HEK293 (cell line): Measurements from ENCODE around the gene CRYBA4.
A peak's percentile ranks its signal among the peaks of the same experiment; 100 is the strongest.

Source experiments
- CTCF ChIA-PET: fragments of 350-600 bp; formaldehyde crosslinking; extraction: SDS; loops from one replicate; lab custom pipeline; 2021; ENCODE audit warnings: antibody characterized with exemption; lab: Yijun Ruan, JAX
- POLR2A ChIA-PET: fragments of 300-600 bp; formaldehyde crosslinking; extraction: SDS; loops from one replicate; lab custom pipeline; 2020; ENCODE audit warnings: antibody characterized with exemption, inconsistent platforms; lab: Yijun Ruan, JAX
- H3K27ac ChIP-seq: fragments of 200-500 bp; sonication (Bioruptor generic); 2 replicates; pipeline ENCODE4 v1.5.1; 2014; ENCODE audit warnings: low read depth, low read length, control low read depth, inconsistent platforms; ENCODE audit errors: extremely low read depth
- H3K36me3 ChIP-seq, 2 experiments: fragments of 200-500 bp in 1 of 2; sonication (Bioruptor generic) in 1 of 2; 1 replicate in 1 of 2; 2 replicates in 1 of 2; pipeline ENCODE4 v1.5.1; 2014 to 2017; ENCODE audit warnings: inconsistent platforms in 2 of 2, low read length in 2 of 2; ENCODE audit not compliant: control insufficient read depth in 2 of 2, insufficient read depth in 1 of 2
- H3K4me1 ChIP-seq: fragments of 200-500 bp; sonication (Bioruptor generic); 2 replicates; pipeline ENCODE4 v1.5.1; 2014; ENCODE audit warnings: mild to moderate bottlenecking, low read length, inconsistent platforms; ENCODE audit not compliant: control insufficient read depth, insufficient read depth
- H3K4me3 ChIP-seq: 2 replicates; pipeline ENCODE4 v1.5.1; 2011; ENCODE audit warnings: low read depth, mild to moderate bottlenecking, control low read depth, low read length, moderate library complexity
- H3K9me3 ChIP-seq: fragments of 200-500 bp; sonication (Bioruptor generic); 2 replicates; pipeline ENCODE4 v1.5.1; 2014; ENCODE audit warnings: low read depth, low read length, inconsistent platforms; ENCODE audit not compliant: control insufficient read depth, insufficient read depth
- BCL11B ChIP-seq: fragments of 450-650 bp; formaldehyde crosslinking; IDR thresholded peaks from 2 replicates; pipeline ENCODE4 v1.5.1; 2016; ENCODE audit warnings: low read depth, missing biosample characterization, missing genetic modification characterization
- ZFP69B ChIP-seq: fragments of 450-650 bp; formaldehyde crosslinking; IDR thresholded peaks from 2 replicates; pipeline ENCODE4 v1.5.1; 2016; ENCODE audit warnings: missing biosample characterization, missing genetic modification characterization
- ZNF214 ChIP-seq: fragments of 450-650 bp; formaldehyde crosslinking; IDR thresholded peaks from 2 replicates; pipeline ENCODE4 v1.5.1; 2017; ENCODE audit warnings: missing biosample characterization, mild to moderate bottlenecking, missing genetic modification characterization, borderline replicate concordance
- ZNF302 ChIP-seq: fragments of 450-650 bp; formaldehyde crosslinking; IDR thresholded peaks from 2 replicates; pipeline ENCODE4 v1.5.1; 2016; ENCODE audit warnings: missing biosample characterization, missing genetic modification characterization, low read depth
- ZNF311 ChIP-seq: fragments of 450-650 bp; formaldehyde crosslinking; IDR thresholded peaks from 2 replicates; pipeline ENCODE4 v1.5.1; 2017; ENCODE audit warnings: missing biosample characterization, missing genetic modification characterization, borderline replicate concordance
- ZNF354C ChIP-seq: fragments of 450-650 bp; formaldehyde crosslinking; IDR thresholded peaks from 2 replicates; pipeline ENCODE4 v1.5.1; 2016; ENCODE audit warnings: missing biosample characterization, missing genetic modification characterization, low read depth, borderline replicate concordance
- ZNF558 ChIP-seq: fragments of 450-650 bp; formaldehyde crosslinking; IDR thresholded peaks from 2 replicates; pipeline ENCODE4 v1.5.1; 2016; ENCODE audit warnings: missing biosample characterization, missing genetic modification characterization
- ZNF707 ChIP-seq: fragments of 450-650 bp; formaldehyde crosslinking; IDR thresholded peaks from 2 replicates; pipeline ENCODE4 v1.5.1; 2016; ENCODE audit warnings: missing biosample characterization, missing genetic modification characterization
- ZNF792 ChIP-seq: fragments of 450-650 bp; formaldehyde crosslinking; IDR thresholded peaks from 2 replicates; pipeline ENCODE4 v1.5.1; 2016; ENCODE audit warnings: missing biosample characterization, missing genetic modification characterization
- ZXDB ChIP-seq: fragments of 450-650 bp; formaldehyde crosslinking; IDR thresholded peaks from 2 replicates; pipeline ENCODE4 v1.5.1; 2016; ENCODE audit warnings: missing biosample characterization, missing genetic modification characterization
- TF ChIP-seq, protein P1 (sequence below): fragments of 450-650 bp; formaldehyde crosslinking; IDR thresholded peaks from 2 replicates; pipeline ENCODE4 v1.5.1; 2017; ENCODE audit warnings: missing biosample characterization, missing genetic modification characterization
- TF ChIP-seq, protein P2 (sequence below): fragments of 450-650 bp; formaldehyde crosslinking; IDR thresholded peaks from 2 replicates; pipeline ENCODE4 v1.5.1; 2016; ENCODE audit warnings: missing biosample characterization, missing genetic modification characterization
- TF ChIP-seq, protein P3 (sequence below): fragments of 450-650 bp; formaldehyde crosslinking; IDR thresholded peaks from 2 replicates; pipeline ENCODE4 v1.5.1; 2016; ENCODE audit warnings: missing biosample characterization, missing genetic modification characterization
- TF ChIP-seq, protein P4 (sequence below): IDR thresholded peaks from 2 replicates; pipeline ENCODE4 v1.6.1; 2011; ENCODE audit warnings: mild to moderate bottlenecking, low read depth, low read length, borderline replicate concordance
- TF ChIP-seq, protein P5 (sequence below): fragments of 450-650 bp; formaldehyde crosslinking; IDR thresholded peaks from 2 replicates; pipeline ENCODE4 v1.5.0; 2017; ENCODE audit warnings: missing biosample characterization, missing genetic modification characterization, borderline replicate concordance

CRYBA4 gene

DNA sequence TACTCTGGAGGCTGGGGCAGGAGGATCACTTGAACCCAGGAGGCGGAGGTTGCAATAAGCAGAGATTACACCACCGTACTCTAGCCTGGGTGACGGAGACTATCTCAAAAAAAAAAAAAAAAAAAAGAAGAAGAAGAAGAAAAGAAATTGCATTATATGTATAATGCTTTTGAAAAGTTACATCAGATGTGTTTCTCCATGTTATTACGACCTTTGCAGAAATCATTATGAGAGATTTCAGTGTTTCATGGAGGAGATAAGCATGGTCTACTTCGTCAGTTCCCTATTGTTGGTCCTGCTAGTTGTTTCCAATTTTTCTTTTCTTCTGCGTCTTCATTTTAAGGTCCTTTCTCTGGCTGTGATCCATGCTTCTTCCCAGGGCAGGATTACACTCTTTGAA lies 38.6 kb downstream of the CRYBA4 start (continued):
- TF ChIP-seq, protein P1, sequence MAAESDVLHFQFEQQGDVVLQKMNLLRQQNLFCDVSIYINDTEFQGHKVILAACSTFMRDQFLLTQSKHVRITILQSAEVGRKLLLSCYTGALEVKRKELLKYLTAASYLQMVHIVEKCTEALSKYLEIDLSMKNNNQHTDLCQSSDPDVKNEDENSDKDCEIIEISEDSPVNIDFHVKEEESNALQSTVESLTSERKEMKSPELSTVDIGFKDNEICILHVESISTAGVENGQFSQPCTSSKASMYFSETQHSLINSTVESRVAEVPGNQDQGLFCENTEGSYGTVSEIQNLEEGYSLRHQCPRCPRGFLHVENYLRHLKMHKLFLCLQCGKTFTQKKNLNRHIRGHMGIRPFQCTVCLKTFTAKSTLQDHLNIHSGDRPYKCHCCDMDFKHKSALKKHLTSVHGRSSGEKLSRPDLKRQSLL (tag by site-specific recombination) = no peak
- TF ChIP-seq ZNF354C (tag by site-specific recombination) (no peak), ZNF214 (tag by site-specific recombination) (no peak)

DNA sequence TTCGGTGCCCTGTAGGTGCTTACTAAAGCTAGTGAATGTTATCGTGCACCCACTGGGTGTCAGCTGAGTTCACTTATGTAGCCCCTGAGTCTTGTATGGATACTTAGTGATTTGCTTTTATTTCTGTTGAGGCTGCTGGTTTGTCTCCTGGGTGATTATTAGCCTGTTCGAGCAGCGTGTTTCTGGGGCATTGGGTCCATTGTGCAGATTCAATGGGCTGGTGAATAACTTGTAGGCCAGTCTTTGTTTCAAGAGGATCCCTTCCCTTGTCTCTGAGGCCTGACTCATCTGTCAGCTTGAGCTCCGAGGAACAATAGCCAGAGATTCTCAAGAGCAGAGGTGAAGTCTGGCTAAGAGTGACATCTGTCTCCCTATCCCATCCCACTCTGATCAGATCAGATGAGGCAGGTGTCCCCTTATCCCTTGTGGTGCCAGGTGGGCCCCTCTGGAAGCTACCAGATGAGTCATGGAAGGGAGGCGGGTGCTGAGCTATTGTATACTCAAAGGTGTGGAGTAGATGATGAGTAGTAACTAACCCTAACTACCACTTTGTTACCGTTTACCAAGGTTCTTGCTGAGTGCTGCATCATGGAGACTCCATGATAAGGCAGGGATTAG lies 39.3 kb downstream of the CRYBA4 start:
- no peak overlapping the region for H3K27ac ChIP-seq
- no peaks in the 10 kb centered on the region for H3K36me3 ChIP-seq
- CTCF ChIA-PET = interaction anchor here (0.6 to 7.2 kb wide), 6 partner anchors 11 to 1897 kb away, joined by 3 to 61 read pairs (median 4); no protein-coding TSS in a partner anchor
- H3K4me3 ChIP-seq = no peak overlapping the region
- TF ChIP-seq ZNF558 (tag by site-specific recombination) = no peak
- peak; percentile 66; the same call in 1 of the 2 replicates for TF ChIP-seq ZFP69B (tag by site-specific recombination)
- TF ChIP-seq, protein P2, sequence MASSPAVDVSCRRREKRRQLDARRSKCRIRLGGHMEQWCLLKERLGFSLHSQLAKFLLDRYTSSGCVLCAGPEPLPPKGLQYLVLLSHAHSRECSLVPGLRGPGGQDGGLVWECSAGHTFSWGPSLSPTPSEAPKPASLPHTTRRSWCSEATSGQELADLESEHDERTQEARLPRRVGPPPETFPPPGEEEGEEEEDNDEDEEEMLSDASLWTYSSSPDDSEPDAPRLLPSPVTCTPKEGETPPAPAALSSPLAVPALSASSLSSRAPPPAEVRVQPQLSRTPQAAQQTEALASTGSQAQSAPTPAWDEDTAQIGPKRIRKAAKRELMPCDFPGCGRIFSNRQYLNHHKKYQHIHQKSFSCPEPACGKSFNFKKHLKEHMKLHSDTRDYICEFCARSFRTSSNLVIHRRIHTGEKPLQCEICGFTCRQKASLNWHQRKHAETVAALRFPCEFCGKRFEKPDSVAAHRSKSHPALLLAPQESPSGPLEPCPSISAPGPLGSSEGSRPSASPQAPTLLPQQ (tag by site-specific recombination) = peak; percentile 80
- TF ChIP-seq, all 188 proteins: peak for 2
- POLR2A ChIA-PET = interaction anchor here (1.0 kb wide), 1 partner anchor 12 kb away, joined by 3 read pairs; no protein-coding TSS in a partner anchor
- Histone ChIP-seq H3K9me3 (no peaks in the 10 kb centered on the region), H3K4me1 (peaks cover 3% of the 10 kb centered on the region; the same call in 1 of the 2 replicates)

DNA sequence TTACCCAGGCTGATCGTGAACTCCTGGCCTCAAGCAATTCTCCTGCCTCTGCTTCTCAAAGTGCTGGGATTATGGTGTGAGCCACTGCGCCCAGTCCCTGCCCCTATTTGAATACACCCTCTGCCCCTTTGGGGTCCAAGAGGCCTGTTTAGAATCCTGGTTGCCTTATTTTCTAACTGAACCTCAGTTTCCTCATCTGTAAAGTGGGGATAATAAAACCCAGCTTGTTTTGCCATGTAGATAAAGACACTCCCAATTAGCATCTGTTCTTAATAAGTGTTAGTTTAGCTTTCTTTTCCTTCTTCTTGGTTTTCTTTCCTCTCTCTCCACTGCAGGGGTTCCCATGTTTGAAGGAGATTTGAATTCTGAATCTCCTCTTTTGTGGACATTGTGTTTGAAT lies 40.4 kb downstream of the CRYBA4 start:
- H3K36me3 ChIP-seq = no peaks in the 10 kb centered on the region
- H3K9me3 ChIP-seq = no peaks in the 10 kb centered on the region
- H3K4me1 ChIP-seq = peaks cover 3% of the 10 kb centered on the region; the same call in 1 of the 2 replicates
- no peak overlapping the region for H3K27ac ChIP-seq
- TF ChIP-seq, protein P3, sequence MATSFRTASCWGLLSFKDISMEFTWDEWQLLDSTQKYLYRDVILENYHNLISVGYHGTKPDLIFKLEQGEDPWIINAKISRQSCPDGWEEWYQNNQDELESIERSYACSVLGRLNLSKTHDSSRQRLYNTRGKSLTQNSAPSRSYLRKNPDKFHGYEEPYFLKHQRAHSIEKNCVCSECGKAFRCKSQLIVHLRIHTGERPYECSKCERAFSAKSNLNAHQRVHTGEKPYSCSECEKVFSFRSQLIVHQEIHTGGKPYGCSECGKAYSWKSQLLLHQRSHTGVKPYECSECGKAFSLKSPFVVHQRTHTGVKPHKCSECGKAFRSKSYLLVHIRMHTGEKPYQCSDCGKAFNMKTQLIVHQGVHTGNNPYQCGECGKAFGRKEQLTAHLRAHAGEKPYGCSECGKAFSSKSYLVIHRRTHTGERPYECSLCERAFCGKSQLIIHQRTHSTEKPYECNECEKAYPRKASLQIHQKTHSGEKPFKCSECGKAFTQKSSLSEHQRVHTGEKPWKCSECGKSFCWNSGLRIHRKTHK (tag by site-specific recombination) = no peak
- TF ChIP-seq ZNF792 (tag by site-specific recombination) (no peak), ZNF302 (tag by site-specific recombination) (no peak), ZNF311 (tag by site-specific recombination) (no peak), ZNF707 (no peak)
- TF ChIP-seq, protein P4, sequence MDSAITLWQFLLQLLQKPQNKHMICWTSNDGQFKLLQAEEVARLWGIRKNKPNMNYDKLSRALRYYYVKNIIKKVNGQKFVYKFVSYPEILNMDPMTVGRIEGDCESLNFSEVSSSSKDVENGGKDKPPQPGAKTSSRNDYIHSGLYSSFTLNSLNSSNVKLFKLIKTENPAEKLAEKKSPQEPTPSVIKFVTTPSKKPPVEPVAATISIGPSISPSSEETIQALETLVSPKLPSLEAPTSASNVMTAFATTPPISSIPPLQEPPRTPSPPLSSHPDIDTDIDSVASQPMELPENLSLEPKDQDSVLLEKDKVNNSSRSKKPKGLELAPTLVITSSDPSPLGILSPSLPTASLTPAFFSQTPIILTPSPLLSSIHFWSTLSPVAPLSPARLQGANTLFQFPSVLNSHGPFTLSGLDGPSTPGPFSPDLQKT = no peak
- TF ChIP-seq, all 188 proteins: peak for 0
- no peak overlapping the region for H3K4me3 ChIP-seq
- ChIA-PET CTCF (interaction anchor here (0.6 to 7.2 kb wide), 7 partner anchors 11 to 296 kb away, joined by 3 to 61 read pairs (median 4); partner anchors contain the start of genes HPS4 and SRRD), POLR2A (no interaction called here)

DNA sequence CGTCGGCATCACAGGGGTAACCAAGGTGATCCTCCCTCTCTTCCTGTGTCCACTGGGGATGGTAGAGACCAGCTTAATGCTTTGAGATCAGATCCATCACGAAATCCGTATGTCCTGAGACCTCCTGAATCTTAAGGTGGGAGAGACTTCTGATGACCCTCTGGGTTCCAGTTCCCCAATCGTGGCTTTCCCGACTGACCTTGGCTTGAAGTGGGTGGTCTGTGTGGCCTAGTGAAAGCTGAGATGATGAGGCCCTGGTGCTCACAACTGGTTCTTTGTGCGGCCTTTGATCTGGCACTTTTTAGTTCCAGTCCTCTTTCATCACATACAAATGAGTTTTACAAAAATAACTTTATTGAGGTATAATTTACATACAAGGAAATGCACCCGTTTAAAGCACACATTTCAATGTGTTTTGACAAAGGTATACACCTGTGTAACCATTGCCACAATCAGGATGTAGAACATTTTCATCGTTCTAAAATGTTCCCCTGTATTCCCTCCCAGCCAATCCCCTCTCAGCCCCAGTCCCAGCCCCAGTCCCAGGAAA lies 41.7 kb downstream of the CRYBA4 start:
- H3K36me3 ChIP-seq = no peaks in the 10 kb centered on the region
- no peak overlapping the region for H3K27ac ChIP-seq
- H3K4me1 ChIP-seq = no peaks in the 10 kb centered on the region
- TF ChIP-seq BCL11B (no peak), ZXDB (tag by site-specific recombination) (no peak)
- TF ChIP-seq, protein P5, sequence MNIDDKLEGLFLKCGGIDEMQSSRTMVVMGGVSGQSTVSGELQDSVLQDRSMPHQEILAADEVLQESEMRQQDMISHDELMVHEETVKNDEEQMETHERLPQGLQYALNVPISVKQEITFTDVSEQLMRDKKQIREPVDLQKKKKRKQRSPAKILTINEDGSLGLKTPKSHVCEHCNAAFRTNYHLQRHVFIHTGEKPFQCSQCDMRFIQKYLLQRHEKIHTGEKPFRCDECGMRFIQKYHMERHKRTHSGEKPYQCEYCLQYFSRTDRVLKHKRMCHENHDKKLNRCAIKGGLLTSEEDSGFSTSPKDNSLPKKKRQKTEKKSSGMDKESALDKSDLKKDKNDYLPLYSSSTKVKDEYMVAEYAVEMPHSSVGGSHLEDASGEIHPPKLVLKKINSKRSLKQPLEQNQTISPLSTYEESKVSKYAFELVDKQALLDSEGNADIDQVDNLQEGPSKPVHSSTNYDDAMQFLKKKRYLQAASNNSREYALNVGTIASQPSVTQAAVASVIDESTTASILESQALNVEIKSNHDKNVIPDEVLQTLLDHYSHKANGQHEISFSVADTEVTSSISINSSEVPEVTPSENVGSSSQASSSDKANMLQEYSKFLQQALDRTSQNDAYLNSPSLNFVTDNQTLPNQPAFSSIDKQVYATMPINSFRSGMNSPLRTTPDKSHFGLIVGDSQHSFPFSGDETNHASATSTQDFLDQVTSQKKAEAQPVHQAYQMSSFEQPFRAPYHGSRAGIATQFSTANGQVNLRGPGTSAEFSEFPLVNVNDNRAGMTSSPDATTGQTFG (tag by site-specific recombination) = no peak
- ChIA-PET POLR2A (no interaction called here), CTCF (interaction anchor here (1.9 to 7.2 kb wide), 3 partner anchors 10 to 298 kb away, joined by 8 to 61 read pairs (median 30); no protein-coding TSS in a partner anchor)
- no peaks in the 10 kb centered on the region for H3K9me3 ChIP-seq
- H3K4me3 ChIP-seq = no peak overlapping the region
